GM18868 (cell line): ENCODE measurements around the gene NT5C2.
"Not testable (repeated sequence)": the region's sequence is repeated elsewhere in the genome, so short reads cannot be mapped to it uniquely, and the experiment has no call there.

Experiments
- ATAC-seq: cut with Tn5 transposase; IDR thresholded peaks from one replicate; pipeline ENCODE4 v1.9.1; 2021; ENCODE audit warnings: mild to moderate bottlenecking, moderate library complexity; ENCODE audit not compliant: unreplicated experiment

The NT5C2 gene

GRCh38 chr10:103067099-103067477, 126.0 kb downstream of the NT5C2 start:
- not testable (repeated sequence) for ATAC-seq

- ATAC-seq, result no peak
These were observed 126.7 kb downstream of the NT5C2 start for GRCh38 chr10:103066141-103067098.

GRCh38 chr10:103064956-103065355, 128.1 kb downstream of the NT5C2 start:
- no peak for ATAC-seq

- ATAC-seq, result no peak
These were observed 130.1 kb downstream of the NT5C2 start for GRCh38 chr10:103062854-103063590.

- no peak for ATAC-seq
These were observed 132.5 kb downstream of the NT5C2 start for GRCh38 chr10:103060575-103060974.

GRCh38 chr10:103058034-103058433, 135.0 kb downstream of the NT5C2 start:
- no peak for ATAC-seq

GRCh38 chr10:103055105-103055504, 138.0 kb downstream of the NT5C2 start:
- ATAC-seq, result no peak

GRCh38 chr10:103054621-103055020, 138.5 kb downstream of the NT5C2 start:
- no peak for ATAC-seq

- peak; percentile 78 for ATAC-seq
These were observed 139.2 kb downstream of the NT5C2 start for GRCh38 chr10:103053659-103054581.

- no peak for ATAC-seq
These were observed 143.8 kb downstream of the NT5C2 start for GRCh38 chr10:103049237-103049636.

GRCh38 chr10:103047381-103047780, 145.7 kb downstream of the NT5C2 start:
- no peak for ATAC-seq

GRCh38 chr10:103045961-103046360, 147.1 kb downstream of the NT5C2 start:
- ATAC-seq, result no peak

GRCh38 chr10:103044942-103045489, 148.1 kb downstream of the NT5C2 start:
- no peak for ATAC-seq

- no peak for ATAC-seq
These were observed 150.2 kb downstream of the NT5C2 start for GRCh38 chr10:103042908-103043307.

- ATAC-seq, result no peak
These were observed 150.9 kb downstream of the NT5C2 start for GRCh38 chr10:103042129-103042528.

GRCh38 chr10:103041391-103041790, 151.7 kb downstream of the NT5C2 start:
- ATAC-seq, result no peak

- ATAC-seq, result no peak
These were observed 152.7 kb downstream of the NT5C2 start for GRCh38 chr10:103040418-103040817.

GRCh38 chr10:103038570-103038969, 154.5 kb downstream of the NT5C2 start:
- no peak for ATAC-seq
